Endometrial microvascular endothelial cells (primary cell): Measurements from ENCODE around the gene TMEM89. TPM values are rescaled to one million over a fixed set of nuclear protein-coding genes. Genes with fewer than 3 reads are reported as not detected.

Experiments
- in situ Hi-C: cut with HindIII; loops from 2 replicates; pipeline ENCODE4 v1.10.0; 2017; ENCODE audit warnings: low sequenced_read_pairs, low pct_unique_long_range_greater_than_20kb; ENCODE audit errors: inconsistent ontology term
- total RNA-seq: library from RNA; depleted of rRNA; stranded (reverse); fragments of >200 nt; gene quantifications from one replicate; pipeline ENCODE4 v1.2.3, GENCODE V29; 2015; ENCODE audit errors: inconsistent ontology term

TMEM89 gene
- total RNA-seq, 1 donor from 2014 or later = not detected

GRCh38 chr3:48595075-48595525 is 26.5 kb downstream of the TMEM89 start, which contains the start of gene COL7A1:
COL7A1 (minus strand) TSS chr3:48595329; CDS start chr3:48595159, 170 bp downstream.
- in situ Hi-C loops = no loop called here

GRCh38 chr3:48594417-48595049 is 27.0 kb downstream of the TMEM89 start:
- in situ Hi-C loops = no loop called here

- in situ Hi-C loops = no loop called here
Observed at GRCh38 chr3:48593337-48593736, 28.2 kb downstream of the TMEM89 start.

- in situ Hi-C loops = no loop called here
Observed at GRCh38 chr3:48592519-48593087, 29.0 kb downstream of the TMEM89 start.

GRCh38 chr3:48591886-48592518 is 29.6 kb downstream of the TMEM89 start:
- in situ Hi-C loops = no loop called here

- in situ Hi-C loops = no loop called here
Observed at GRCh38 chr3:48591436-48591835, 30.1 kb downstream of the TMEM89 start.

- in situ Hi-C loops = no loop called here
Observed at GRCh38 chr3:48588230-48588629, 33.3 kb downstream of the TMEM89 start.

- in situ Hi-C loops = no loop called here
Observed at GRCh38 chr3:48587686-48588085, 33.9 kb downstream of the TMEM89 start.

GRCh38 chr3:48585411-48585810 is 36.2 kb downstream of the TMEM89 start:
- in situ Hi-C loops = no loop called here

- in situ Hi-C loops = no loop called here
Observed at GRCh38 chr3:48584836-48585235, 36.7 kb downstream of the TMEM89 start.

- in situ Hi-C loops = no loop called here
Observed at GRCh38 chr3:48581621-48582481, 39.7 kb downstream of the TMEM89 start.

- in situ Hi-C loops = no loop called here
Observed at GRCh38 chr3:48576647-48577046, 44.9 kb downstream of the TMEM89 start.

GRCh38 chr3:48575366-48575765 is 46.2 kb downstream of the TMEM89 start:
- in situ Hi-C loops = no loop called here

- in situ Hi-C loops = no loop called here
Observed at GRCh38 chr3:48573973-48574585, 47.5 kb downstream of the TMEM89 start.

- in situ Hi-C loops = no loop called here
Observed at GRCh38 chr3:48572517-48572916, 49.1 kb downstream of the TMEM89 start.

GRCh38 chr3:48571938-48572337 is 49.6 kb downstream of the TMEM89 start:
- in situ Hi-C loops = no loop called here
